Panc1 (cell line): ENCODE data around the gene LRRC56.

Experiments used
- CTCF ChIP-seq: fragments of 450-650 bp; IDR thresholded peaks from 2 replicates; pipeline ENCODE4 v1.5.1; 2017; ENCODE audit warnings: mild to moderate bottlenecking
- POLR2AphosphoS5 ChIP-seq: IDR thresholded peaks from 2 replicates; pipeline ENCODE4 v1.6.1; 2012; ENCODE audit warnings: mild to moderate bottlenecking, low read depth, low read length, moderate library complexity
- REST ChIP-seq, 2 experiments: IDR thresholded peaks; 2 replicates each; pipeline ENCODE4 v1.6.1; 2011 to 2012; ENCODE audit warnings: low read depth in 2 of 2, control low read depth in 1 of 2, low read length in 1 of 2, mild to moderate bottlenecking in 1 of 2, moderate library complexity in 1 of 2; ENCODE audit not compliant: insufficient read depth in 1 of 2
- SIN3A ChIP-seq: IDR thresholded peaks from 2 replicates; pipeline ENCODE4 v1.6.1; 2012; ENCODE audit warnings: low read depth, mild to moderate bottlenecking, low read length, moderate library complexity, borderline replicate concordance; ENCODE audit not compliant: insufficient read depth
- TCF7L2 ChIP-seq: IDR thresholded peaks from 2 replicates; pipeline ENCODE4 v1.6.1; 2011; ENCODE audit warnings: mild to moderate bottlenecking, low read depth, low read length, inconsistent platforms

- no peak for TF ChIP-seq CTCF
- no peak for TF ChIP-seq POLR2AphosphoS5
- TF ChIP-seq REST (IDR thresholded peaks at IDR 0.05; ENCODE audit: insufficient read depth in 1 of 2, low read depth in 2 of 2, low read length in 1 of 2), result no peak
- no peak for TF ChIP-seq SIN3A
- TF ChIP-seq TCF7L2, result no peak
These were observed 22.7 kb upstream of the LRRC56 start for GRCh38 chr11:514606-515005.
